ENCODE measurements around the gene MKNK1.

MKNK1 gene

GRCh38 chr1:46650491-46650890 lies 46.4 kb upstream of the MKNK1 start:
- no peaks in the 10 kb centered on the region for H3K27me3 ChIP-seq (ENCODE audit: insufficient read depth, poor library complexity, severe bottlenecking)
- no peak for DNase-seq (ENCODE audit: low read depth in 1 of 2, low spot score in 1 of 2)
- TF ChIP-seq REST (IDR thresholded peaks at IDR 0.05; ENCODE audit: insufficient replicate concordance, low read depth) (no peak), CTCF (IDR thresholded peaks at IDR 0.05; ENCODE audit: insufficient read depth, low read length) (no peak)
- H3K27ac ChIP-seq (replicated peaks), result no peak overlapping the region
- H3K4me3 ChIP-seq (replicated peaks; ENCODE audit: insufficient read depth, low read length), result no peak overlapping the region

GRCh38 chr1:46649764-46650163 lies 45.7 kb upstream of the MKNK1 start:
- H3K27ac ChIP-seq (replicated peaks), result no peak overlapping the region
- H3K4me3 ChIP-seq (replicated peaks; ENCODE audit: insufficient read depth, low read length), result no peak overlapping the region
- H3K27me3 ChIP-seq (ENCODE audit: insufficient read depth, poor library complexity, severe bottlenecking), result no peaks in the 10 kb centered on the region
- TF ChIP-seq SPI1 (IDR thresholded peaks at IDR 0.05; ENCODE audit: borderline replicate concordance, low read depth), result no peak
- no peak for TF ChIP-seq GABPA (IDR thresholded peaks at IDR 0.05; ENCODE audit: low read depth)
- TF ChIP-seq REST (IDR thresholded peaks at IDR 0.05; ENCODE audit: insufficient replicate concordance, low read depth), result no peak
- no peak for TF ChIP-seq POLR2AphosphoS5 (IDR thresholded peaks at IDR 0.05; ENCODE audit: low read depth)
- TF ChIP-seq CTCF (IDR thresholded peaks at IDR 0.05; ENCODE audit: insufficient read depth, low read length), result no peak
- DNase-seq (ENCODE audit: low read depth in 1 of 2, low spot score in 1 of 2), result no peak

GRCh38 chr1:46647611-46648010 lies 43.5 kb upstream of the MKNK1 start:
- no peak for DNase-seq (ENCODE audit: low read depth in 1 of 2, low spot score in 1 of 2)
- no peak overlapping the region for H3K4me3 ChIP-seq (replicated peaks; ENCODE audit: insufficient read depth, low read length)
- TF ChIP-seq CTCF (IDR thresholded peaks at IDR 0.05; ENCODE audit: insufficient read depth, low read length), result no peak
- TF ChIP-seq SPI1 (IDR thresholded peaks at IDR 0.05; ENCODE audit: borderline replicate concordance, low read depth), result no peak
- TF ChIP-seq REST (IDR thresholded peaks at IDR 0.05; ENCODE audit: insufficient replicate concordance, low read depth), result no peak
- TF ChIP-seq GABPA (IDR thresholded peaks at IDR 0.05; ENCODE audit: low read depth), result no peak
- TF ChIP-seq POLR2AphosphoS5 (IDR thresholded peaks at IDR 0.05; ENCODE audit: low read depth), result no peak
- no peaks in the 10 kb centered on the region for H3K27me3 ChIP-seq (ENCODE audit: insufficient read depth, poor library complexity, severe bottlenecking)
- H3K27ac ChIP-seq (replicated peaks), result no peak overlapping the region

Measured in HL-60 (cell line).